ENCODE measurements around the gene SLC7A14. TPM values are rescaled to one million over a fixed set of nuclear protein-coding genes. Genes with fewer than 3 reads are reported as not detected.

Gene SLC7A14
- not detected for polyA plus RNA-seq (2012; ENCODE audit: insufficient read length, low read depth)

GRCh38 chr3:170585937-170586310, at the start of gene SLC7A14:
TSS of gene SLC7A14 (minus strand) at chr3:170586075. CDS start at chr3:170526936, 59,139 bp downstream.
- TF ChIP-seq SIN3A (IDR thresholded peaks at IDR 0.05; ENCODE audit: borderline replicate concordance, insufficient read depth, low read length) (no peak), TAF1 (IDR thresholded peaks at IDR 0.05; ENCODE audit: borderline replicate concordance, insufficient read depth, low read length) (no peak), FOXP2 (optimal IDR thresholded peaks at IDR 0.05; ENCODE audit: borderline replicate concordance, extremely low read depth, extremely low read length, insufficient read depth) (no peak), REST (IDR thresholded peaks at IDR 0.05; ENCODE audit: insufficient read depth in 1 of 2, low read depth in 2 of 2, low read length in 2 of 2) (no peak), POLR2AphosphoS5 (IDR thresholded peaks at IDR 0.05; ENCODE audit: low read depth, low read length) (no peak)

- TF ChIP-seq TAF1 (IDR thresholded peaks at IDR 0.05; ENCODE audit: borderline replicate concordance, insufficient read depth, low read length) (no peak), POLR2AphosphoS5 (IDR thresholded peaks at IDR 0.05; ENCODE audit: low read depth, low read length) (no peak), REST (IDR thresholded peaks at IDR 0.05; ENCODE audit: insufficient read depth in 1 of 2, low read depth in 2 of 2, low read length in 2 of 2) (no peak), FOXP2 (optimal IDR thresholded peaks at IDR 0.05; ENCODE audit: borderline replicate concordance, extremely low read depth, extremely low read length, insufficient read depth) (no peak), SIN3A (IDR thresholded peaks at IDR 0.05; ENCODE audit: borderline replicate concordance, insufficient read depth, low read length) (no peak)
Measured at GRCh38 chr3:170635385-170635735, 49.5 kb upstream of the SLC7A14 start.

- no peak for TF ChIP-seq SIN3A (IDR thresholded peaks at IDR 0.05; ENCODE audit: borderline replicate concordance, insufficient read depth, low read length)
- TF ChIP-seq TAF1 (IDR thresholded peaks at IDR 0.05; ENCODE audit: borderline replicate concordance, insufficient read depth, low read length) = no peak
- TF ChIP-seq POLR2AphosphoS5 (IDR thresholded peaks at IDR 0.05; ENCODE audit: low read depth, low read length) = no peak
- no peak for TF ChIP-seq FOXP2 (optimal IDR thresholded peaks at IDR 0.05; ENCODE audit: borderline replicate concordance, extremely low read depth, extremely low read length, insufficient read depth)
- TF ChIP-seq REST (IDR thresholded peaks at IDR 0.05; ENCODE audit: insufficient read depth in 1 of 2, low read depth in 2 of 2, low read length in 2 of 2) = no peak
Measured at GRCh38 chr3:170634663-170635384, 48.9 kb upstream of the SLC7A14 start.

- TF ChIP-seq POLR2AphosphoS5 (IDR thresholded peaks at IDR 0.05; ENCODE audit: low read depth, low read length) (no peak), TAF1 (IDR thresholded peaks at IDR 0.05; ENCODE audit: borderline replicate concordance, insufficient read depth, low read length) (no peak)
Measured at GRCh38 chr3:170633573-170633972, 47.7 kb upstream of the SLC7A14 start.

GRCh38 chr3:170632780-170633179, 46.9 kb upstream of the SLC7A14 start:
- TF ChIP-seq REST (IDR thresholded peaks at IDR 0.05; ENCODE audit: insufficient read depth in 1 of 2, low read depth in 2 of 2, low read length in 2 of 2) (no peak), SIN3A (IDR thresholded peaks at IDR 0.05; ENCODE audit: borderline replicate concordance, insufficient read depth, low read length) (no peak), FOXP2 (optimal IDR thresholded peaks at IDR 0.05; ENCODE audit: borderline replicate concordance, extremely low read depth, extremely low read length, insufficient read depth) (no peak)

Measured in PFSK-1 (cell line).